Smooth muscle cell (in vitro differentiated cells): Measurements from ENCODE around the gene CRTAC1. TPM values are rescaled to one million over a fixed set of nuclear protein-coding genes. Genes with fewer than 3 reads are reported as not detected.

Experiments used
- DNase-seq: peaks from one replicate; lab custom pipeline; 2025; ENCODE audit not compliant: unreplicated experiment; lab: John Stamatoyannopoulos, UW
- H2AFZ ChIP-seq: fragments of 200-600 bp; sonication (generic); 2 replicates; pipeline ENCODE4 v1.6.0; 2016; ENCODE audit warnings: antibody characterized with exemption, low read depth, mild to moderate bottlenecking
- H3F3A ChIP-seq: fragments of 200-600 bp; sonication (generic); 2 replicates; pipeline ENCODE4 v1.6.0; 2017; ENCODE audit warnings: antibody characterized with exemption, low read depth
- H3K27ac ChIP-seq: fragments of 200-600 bp; sonication (generic); 2 replicates; pipeline ENCODE4 v1.5.1; 2016; ENCODE audit warnings: low read depth, mild to moderate bottlenecking
- H3K27me3 ChIP-seq: fragments of 200-600 bp; sonication (generic); 2 replicates; pipeline ENCODE4 v1.6.1; 2016; ENCODE audit warnings: low read depth, mild to moderate bottlenecking
- H3K36me3 ChIP-seq: fragments of 200-600 bp; sonication (generic); 2 replicates; pipeline ENCODE4 v1.5.1; 2016; ENCODE audit warnings: low read depth
- H3K4me1 ChIP-seq: fragments of 200-600 bp; sonication (generic); 2 replicates; pipeline ENCODE4 v1.5.1; 2016; ENCODE audit warnings: low read depth
- H3K4me2 ChIP-seq: fragments of 200-600 bp; sonication (generic); 2 replicates; pipeline ENCODE4 v1.6.0; 2016; ENCODE audit warnings: mild to moderate bottlenecking
- H3K4me3 ChIP-seq: fragments of 200-600 bp; sonication (generic); 2 replicates; pipeline ENCODE4 v1.5.1; 2016; ENCODE audit warnings: mild to moderate bottlenecking
- H3K79me2 ChIP-seq: fragments of 200-600 bp; sonication (generic); 2 replicates; pipeline ENCODE4 v1.6.0; 2016; ENCODE audit warnings: low read depth, mild to moderate bottlenecking
- H3K9ac ChIP-seq: fragments of 200-600 bp; sonication (generic); 2 replicates; pipeline ENCODE4 v1.6.0; 2016; ENCODE audit warnings: low read depth
- H3K9me3 ChIP-seq: fragments of 200-600 bp; sonication (generic); replicated peaks from 2 replicates; pipeline ENCODE4 v1.5.1; 2016; ENCODE audit warnings: low read depth
- H4K20me1 ChIP-seq: fragments of 200-600 bp; sonication (generic); 2 replicates; pipeline ENCODE4 v1.6.0; 2016; ENCODE audit warnings: low read depth
- CTCF ChIP-seq: fragments of 200-600 bp; sonication (generic); IDR thresholded peaks from 2 replicates; pipeline ENCODE4 v1.5.1; 2017; ENCODE audit warnings: borderline replicate concordance, mild to moderate bottlenecking, antibody characterized with exemption; ENCODE audit not compliant: insufficient read depth, poor library complexity, severe bottlenecking
- WGBS: methylation state at CpG from one replicate; pipeline ENCODE4 v1.1.7; 2016; ENCODE audit warnings: low lambda C conversion rate; 5-methylcytosine and 5-hydroxymethylcytosine counted together
- polyA plus RNA-seq: library from polyadenylated mRNA; unstranded; fragments of >200 nt; fragmentation: Nextera tagmentation; extraction: Ambion mirVana; gene quantifications from 2 replicates; pipeline ENCODE4 v1.2.1, GENCODE V29; 2016
- total RNA-seq: library from RNA; depleted of rRNA; stranded (reverse); fragments of >200 nt; gene quantifications from 2 replicates; pipeline ENCODE4 v1.2.3, GENCODE V29; 2014

Gene CRTAC1
- total and polyA plus RNA-seq, 2 experiments from 2014 or later: 0.31 to 0.65 TPM

- Histone ChIP-seq H3K4me3 (no peak overlapping the region), H3K27me3 (peaks cover 8% of the 10 kb centered on the region), H3K79me2 (no peaks in the 10 kb centered on the region), H3K4me2 (no peak overlapping the region), H3F3A (no peaks in the 10 kb centered on the region), H2AFZ (no peak overlapping the region), H3K9me3 (no peaks in the 10 kb centered on the region), H3K9ac (no peak overlapping the region), H3K4me1 (no peaks in the 10 kb centered on the region), H3K36me3 (no peaks in the 10 kb centered on the region), H4K20me1 (no peaks in the 10 kb centered on the region), H3K27ac (no peak overlapping the region)
- 91% methylated on average over 4 of the region's 4 CpGs for WGBS
- no peak for DNase-seq
- TF ChIP-seq CTCF: no peak
These were observed 81.6 kb downstream of the CRTAC1 start for GRCh38 chr10:97948822-97949221.

- Histone ChIP-seq H3F3A (no peaks in the 10 kb centered on the region), H3K27ac (no peak overlapping the region), H2AFZ (no peak overlapping the region), H3K36me3 (no peaks in the 10 kb centered on the region), H3K4me1 (no peaks in the 10 kb centered on the region), H4K20me1 (no peaks in the 10 kb centered on the region), H3K27me3 (no peaks in the 10 kb centered on the region), H3K9me3 (no peaks in the 10 kb centered on the region), H3K4me2 (no peak overlapping the region), H3K4me3 (no peak overlapping the region), H3K9ac (no peak overlapping the region), H3K79me2 (no peaks in the 10 kb centered on the region)
- no peak for TF ChIP-seq CTCF
- no peak for DNase-seq
These were observed 85.6 kb downstream of the CRTAC1 start for GRCh38 chr10:97944772-97945171.

GRCh38 chr10:97943294-97943693 lies 87.1 kb downstream of the CRTAC1 start:
- H4K20me1 ChIP-seq: no peaks in the 10 kb centered on the region
- peaks cover 4% of the 10 kb centered on the region for H3K27me3 ChIP-seq
- WGBS: 71% methylated on average over 2 of the region's 2 CpGs
- no peaks in the 10 kb centered on the region for H3K79me2 ChIP-seq
- DNase-seq: no peak
- H2AFZ ChIP-seq: no peak overlapping the region
- TF ChIP-seq CTCF: no peak
- no peaks in the 10 kb centered on the region for H3F3A ChIP-seq
- H3K9ac ChIP-seq: no peak overlapping the region
- no peak overlapping the region for H3K4me3 ChIP-seq
- H3K4me1 ChIP-seq: no peaks in the 10 kb centered on the region
- no peaks in the 10 kb centered on the region for H3K9me3 ChIP-seq
- no peak overlapping the region for H3K4me2 ChIP-seq
- H3K27ac ChIP-seq: no peak overlapping the region
- no peaks in the 10 kb centered on the region for H3K36me3 ChIP-seq

- Histone ChIP-seq H3K4me3 (no peak overlapping the region), H4K20me1 (no peaks in the 10 kb centered on the region), H3K9ac (no peak overlapping the region), H3K9me3 (no peaks in the 10 kb centered on the region), H3K4me1 (no peaks in the 10 kb centered on the region), H3F3A (no peaks in the 10 kb centered on the region), H2AFZ (no peak overlapping the region), H3K36me3 (no peaks in the 10 kb centered on the region), H3K27ac (no peak overlapping the region), H3K79me2 (no peaks in the 10 kb centered on the region), H3K27me3 (peaks cover 4% of the 10 kb centered on the region), H3K4me2 (no peak overlapping the region)
- no peak for TF ChIP-seq CTCF
- DNase-seq: no peak
- 75% methylated on average over 6 of the region's 6 CpGs for WGBS
These were observed 89.9 kb downstream of the CRTAC1 start for GRCh38 chr10:97940534-97940933.
